ENCODE measurements around the gene GPR22. TPM values are rescaled to one million over a fixed set of nuclear protein-coding genes. Genes with fewer than 3 reads are reported as not detected.

GPR22 gene
- total RNA-seq, 1 experiment from 2014 or later, result not detected

DNA sequence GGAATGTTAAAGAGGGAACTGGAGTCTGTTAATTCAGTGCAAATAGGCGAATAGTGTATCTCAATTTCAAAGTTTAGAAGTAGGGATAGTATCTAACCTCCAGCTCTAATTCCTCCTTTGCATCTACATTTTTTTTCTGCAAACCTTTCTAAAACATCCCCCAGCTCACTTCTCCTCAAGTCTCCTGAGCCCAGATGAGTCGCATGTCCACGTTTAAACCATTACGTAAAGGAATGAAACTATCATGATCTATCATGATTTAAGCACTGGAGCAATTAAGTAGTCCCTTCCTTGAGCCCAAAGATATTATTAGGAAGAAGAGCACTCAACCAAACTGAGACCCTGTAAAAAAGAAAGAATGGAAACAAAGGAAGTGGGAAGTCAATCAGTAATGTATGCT lies 29.9 kb downstream of the GPR22 start:
- Histone ChIP-seq H2BK120ac (ENCODE audit: low read depth, low read length, poor library complexity, severe bottlenecking) (no peak overlapping the region), H3K4ac (ENCODE audit: low read depth, low read length) (no peak overlapping the region), H3K23me2 (ENCODE audit: insufficient read length, low read depth, low read length, poor library complexity, severe bottlenecking) (no peaks in the 10 kb centered on the region), H3K18ac (ENCODE audit: insufficient read length, low read depth, low read length) (no peak overlapping the region), H3K9me3 (ENCODE audit: control insufficient read depth, low read depth, low read length) (no peaks in the 10 kb centered on the region), H4K20me1 (ENCODE audit: control insufficient read depth, insufficient read depth, insufficient read length) (no peaks in the 10 kb centered on the region), H2BK15ac (ENCODE audit: low read depth, low read length) (no peak overlapping the region), H3K4me2 (ENCODE audit: insufficient read depth, insufficient read length, low read length) (no peak overlapping the region), H3K9ac (ENCODE audit: extremely low read depth, insufficient read length, low read length) (no peak overlapping the region), H3K79me2 (ENCODE audit: insufficient read depth, low read length) (no peaks in the 10 kb centered on the region), H4K8ac (replicated peaks; ENCODE audit: insufficient read length, low read depth, low read length) (no peak overlapping the region), H3K27me3 (ENCODE audit: insufficient read depth, low read length) (no peaks in the 10 kb centered on the region), H2AFZ (ENCODE audit: low read length) (no peak overlapping the region), H4K91ac (ENCODE audit: insufficient read length, low read depth, low read length) (no peak overlapping the region), H3K79me1 (ENCODE audit: insufficient read depth, low read depth, low read length, poor library complexity, severe bottlenecking) (peaks cover 6% of the 10 kb centered on the region), H4K5ac (ENCODE audit: insufficient read length, low read depth, low read length) (no peak overlapping the region), H3K27ac (ENCODE audit: insufficient read length, low read depth, low read length) (no peak overlapping the region), H3K14ac (ENCODE audit: insufficient read depth, low read length) (no peak overlapping the region), H2BK20ac (ENCODE audit: low read depth, low read length, poor library complexity, severe bottlenecking) (no peak overlapping the region), H3K4me1 (ENCODE audit: insufficient read depth, low read length) (no peaks in the 10 kb centered on the region), H3T11ph (ENCODE audit: low read length) (no peak overlapping the region), H2AK5ac (ENCODE audit: insufficient read length, low read length) (no peak overlapping the region), H3K23ac (ENCODE audit: insufficient read length, low read depth, low read length) (no peak overlapping the region), H3K56ac (ENCODE audit: insufficient read length, low read depth, low read length) (no peak overlapping the region), H2BK12ac (ENCODE audit: insufficient read length, low read depth, low read length) (no peak overlapping the region), H2BK5ac (ENCODE audit: insufficient read length, low read length) (no peak overlapping the region)
- H3K36me3 Mint-ChIP-seq (ENCODE audit: insufficient read depth in 1 of 3, low read depth in 3 of 3), result peaks cover 1 to 7% (median 3%) of the 10 kb centered on the region in 3 experiments; a peak in 5 of 7 replicates
- DNase-seq, result no peak
- H3K4me1 Mint-ChIP-seq, result peaks cover 0 to 7% of the 10 kb centered on the region in 2 experiments; a peak in 3 of 4 replicates
- H3K4me3 Mint-ChIP-seq, result no peak overlapping the region
- no peak overlapping the region; a peak in 1 of 7 replicates for H3K27ac Mint-ChIP-seq
- TF ChIP-seq, protein P1, sequence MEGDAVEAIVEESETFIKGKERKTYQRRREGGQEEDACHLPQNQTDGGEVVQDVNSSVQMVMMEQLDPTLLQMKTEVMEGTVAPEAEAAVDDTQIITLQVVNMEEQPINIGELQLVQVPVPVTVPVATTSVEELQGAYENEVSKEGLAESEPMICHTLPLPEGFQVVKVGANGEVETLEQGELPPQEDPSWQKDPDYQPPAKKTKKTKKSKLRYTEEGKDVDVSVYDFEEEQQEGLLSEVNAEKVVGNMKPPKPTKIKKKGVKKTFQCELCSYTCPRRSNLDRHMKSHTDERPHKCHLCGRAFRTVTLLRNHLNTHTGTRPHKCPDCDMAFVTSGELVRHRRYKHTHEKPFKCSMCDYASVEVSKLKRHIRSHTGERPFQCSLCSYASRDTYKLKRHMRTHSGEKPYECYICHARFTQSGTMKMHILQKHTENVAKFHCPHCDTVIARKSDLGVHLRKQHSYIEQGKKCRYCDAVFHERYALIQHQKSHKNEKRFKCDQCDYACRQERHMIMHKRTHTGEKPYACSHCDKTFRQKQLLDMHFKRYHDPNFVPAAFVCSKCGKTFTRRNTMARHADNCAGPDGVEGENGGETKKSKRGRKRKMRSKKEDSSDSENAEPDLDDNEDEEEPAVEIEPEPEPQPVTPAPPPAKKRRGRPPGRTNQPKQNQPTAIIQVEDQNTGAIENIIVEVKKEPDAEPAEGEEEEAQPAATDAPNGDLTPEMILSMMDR (conservative IDR thresholded peaks at IDR 0.05), result no peak
- WGBS (ENCODE audit: extremely low coverage, insufficient read length, low lambda C conversion rate), result no CpG with 5 or more reads among the region's 4 CpGs
- no peaks in the 10 kb centered on the region for H3K9me3 Mint-ChIP-seq
- H3K27me3 Mint-ChIP-seq (ENCODE audit: low read depth), result no peaks in the 10 kb centered on the region

All from H9 (cell line).